ENCODE data around the gene ELMO2. TPM values are rescaled to one million over a fixed set of nuclear protein-coding genes. Genes with fewer than 3 reads are reported as not detected.
A peak's percentile ranks its signal among the peaks of the same experiment; 100 is the strongest.

The ELMO2 gene
- total RNA-seq, 4 donors from 2014 or later, result 37.4 to 46.7 (median 40.7) TPM

GRCh38 chr20:46364670-46365486 is 41.5 kb downstream of the ELMO2 start:
- no peak overlapping the region for H3K4me3 ChIP-seq (ENCODE audit: low read depth, poor library complexity, severe bottlenecking)
- intact Hi-C loops (cut with DNase I; ENCODE audit: low total_unique reads), result loop anchor here (5.0 kb wide), 1 partner anchor 1458 kb away; no protein-coding TSS in a partner anchor
- 50 to 59% methylated on average over 10 of the region's 10 CpGs for WGBS, 2 donors
- TF ChIP-seq POLR2A (IDR thresholded peaks at IDR 0.05), result no peak
- TF ChIP-seq CTCF (IDR thresholded peaks at IDR 0.05), result no peak
- DNase-seq (ENCODE audit: low spot score in 2 of 2), result peak in 1 of 2 donors; percentile 76

GRCh38 chr20:46363874-46364669 is 42.3 kb downstream of the ELMO2 start:
- 1% methylated on average over 30 to 46 of the region's 64 CpGs for WGBS, 2 donors
- TF ChIP-seq POLR2A (IDR thresholded peaks at IDR 0.05) (no peak), CTCF (IDR thresholded peaks at IDR 0.05) (no peak)
- intact Hi-C loops (cut with DNase I; ENCODE audit: low total_unique reads), result loop anchor here (5.0 kb wide), 1 partner anchor 1457 kb away; no protein-coding TSS in a partner anchor
- peak; percentile 85 to 96 for DNase-seq (ENCODE audit: low spot score in 2 of 2)
- H3K4me3 ChIP-seq (ENCODE audit: low read depth, poor library complexity, severe bottlenecking), result peak overlapping the region; percentile 97

- intact Hi-C loops (cut with DNase I; ENCODE audit: low total_unique reads), result loop anchor here (5.0 kb wide), 1 partner anchor 1456 kb away; no protein-coding TSS in a partner anchor
- DNase-seq (ENCODE audit: low spot score in 2 of 2), result peak in 1 of 2 donors; percentile 56
- TF ChIP-seq POLR2A (IDR thresholded peaks at IDR 0.05), result no peak
- TF ChIP-seq CTCF (IDR thresholded peaks at IDR 0.05), result no peak
- H3K4me3 ChIP-seq (ENCODE audit: low read depth, poor library complexity, severe bottlenecking), result peak overlapping the region; percentile 97
- 58 to 61% methylated on average over 14 of the region's 14 CpGs for WGBS, 2 donors
These were observed 43.2 kb downstream of the ELMO2 start for GRCh38 chr20:46362921-46363867.

GRCh38 chr20:46361811-46362210 is 44.6 kb downstream of the ELMO2 start:
- TF ChIP-seq POLR2A (IDR thresholded peaks at IDR 0.05), result no peak
- TF ChIP-seq CTCF (IDR thresholded peaks at IDR 0.05), result no peak
- 83 to 87% methylated on average over 2 of the region's 2 CpGs for WGBS, 2 donors
- DNase-seq (ENCODE audit: low spot score in 2 of 2), result peak in 1 of 2 donors; percentile 66
- intact Hi-C loops (cut with DNase I; ENCODE audit: low total_unique reads), result loop anchor here (5.0 kb wide), 1 partner anchor 1455 kb away; no protein-coding TSS in a partner anchor
- H3K4me3 ChIP-seq (ENCODE audit: low read depth, poor library complexity, severe bottlenecking), result no peak overlapping the region

GRCh38 chr20:46361381-46361780 is 45.0 kb downstream of the ELMO2 start:
- TF ChIP-seq CTCF (IDR thresholded peaks at IDR 0.05) (no peak), POLR2A (IDR thresholded peaks at IDR 0.05) (no peak)
- WGBS, 2 donors, result 63 to 68% methylated on average over 5 of the region's 5 CpGs

More at GRCh38 chr20:46361381-46361780, 45.0 kb downstream of the ELMO2 start:
- intact Hi-C loops (cut with DNase I; ENCODE audit: low total_unique reads), result loop anchor here (5.0 kb wide), 1 partner anchor 1454 kb away; no protein-coding TSS in a partner anchor
- peak in 1 of 2 donors; percentile 74 for DNase-seq (ENCODE audit: low spot score in 2 of 2)
- H3K4me3 ChIP-seq (ENCODE audit: low read depth, poor library complexity, severe bottlenecking), result no peak overlapping the region

Data from lower leg skin (tissue), 4 donors.